ENCODE measurements around the gene LSMEM2. TPM values are rescaled to one million over a fixed set of nuclear protein-coding genes. Genes with fewer than 3 reads are reported as not detected.
A peak's percentile ranks its signal among the peaks of the same experiment; 100 is the strongest.

The LSMEM2 gene
- total and polyA plus RNA-seq, 9 of the 15 experiments (the other 6 are each of a cell fraction or from before 2014, with no cell fraction given) = not detected

DNA sequence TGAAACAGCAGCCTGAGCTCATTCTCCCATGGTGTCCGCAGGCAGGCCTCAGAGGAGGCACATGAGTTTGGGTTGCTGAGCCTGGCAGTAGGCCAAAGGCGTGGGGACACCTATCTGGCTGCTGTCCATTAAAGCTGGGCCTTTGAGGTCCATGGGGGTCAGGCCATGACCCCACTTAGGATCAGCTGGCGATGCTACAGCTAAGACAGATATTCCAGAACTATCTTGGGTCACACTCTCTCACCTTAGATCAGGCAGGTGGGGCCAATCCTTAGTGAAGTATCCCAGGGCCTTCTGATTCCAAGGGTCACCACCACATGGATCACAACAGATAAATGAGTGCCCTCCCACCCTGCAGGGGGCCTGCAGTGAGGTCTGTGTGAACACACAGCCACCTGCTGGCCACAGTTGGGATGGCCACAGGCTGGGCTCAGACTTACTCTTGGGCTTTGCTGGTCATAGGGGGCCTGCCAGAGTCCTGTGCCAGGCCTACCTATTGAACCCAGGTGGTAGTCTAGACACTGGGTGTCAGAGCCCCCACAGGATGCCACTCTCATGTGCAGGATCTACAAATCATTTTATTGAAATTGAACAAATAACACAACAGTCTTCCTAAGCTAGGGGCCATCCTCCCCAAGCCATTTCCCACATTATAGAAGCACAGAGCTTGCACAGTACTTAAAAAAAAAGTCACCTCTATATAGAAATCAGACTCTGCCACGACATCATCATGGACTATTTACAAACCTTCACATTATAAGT is 45.6 kb downstream of the LSMEM2 start (continued):
- TF ChIP-seq ATF1 (CRISPR knock-in tag; IDR thresholded peaks at IDR 0.05) (no peak), ATF1 (tag; IDR thresholded peaks at IDR 0.05) (peak; percentile 36; the same call in 1 of the 2 replicates), ZBTB7A (IDR thresholded peaks at IDR 0.05; ENCODE audit: borderline replicate concordance, control insufficient read depth, low read depth, low read length) (peak; percentile 77), KLF16 (IDR thresholded peaks at IDR 0.05) (0 out of 2 replicates have a peak, but pooled peaks have one; percentile 16), XRCC5 (IDR thresholded peaks at IDR 0.05; ENCODE audit: low read depth, low read length) (peak; percentile 58; the same call in 1 of the 2 replicates), TEAD2 (tag; IDR thresholded peaks at IDR 0.05) (no peak), DACH1 (IDR thresholded peaks at IDR 0.05; ENCODE audit: partially characterized antibody) (peak; percentile 77), RFX7 (CRISPR knock-in tag; IDR thresholded peaks at IDR 0.05) (no peak), BRD9 (IDR thresholded peaks at IDR 0.05; ENCODE audit: low read depth, partially characterized antibody) (no peak), FOXA3 (CRISPR knock-in tag; conservative IDR thresholded peaks at IDR 0.05 in 1 of 2, IDR thresholded peaks at IDR 0.05 in 1 of 2) (0 out of 4 replicates have a peak, but pooled peaks of 1 of the 2 experiments have one; percentile 30), ZNF76 (CRISPR knock-in tag; IDR thresholded peaks at IDR 0.05; ENCODE audit: borderline replicate concordance) (no peak), CBFA2T3 (IDR thresholded peaks at IDR 0.05) (peak; percentile 55), DIDO1 (tag; IDR thresholded peaks at IDR 0.05; ENCODE audit: low read depth) (no peak), ZFP36 (IDR thresholded peaks at IDR 0.05; ENCODE audit: low read depth, low read length, partially characterized antibody) (no peak)
- TF ChIP-seq, protein P1, sequence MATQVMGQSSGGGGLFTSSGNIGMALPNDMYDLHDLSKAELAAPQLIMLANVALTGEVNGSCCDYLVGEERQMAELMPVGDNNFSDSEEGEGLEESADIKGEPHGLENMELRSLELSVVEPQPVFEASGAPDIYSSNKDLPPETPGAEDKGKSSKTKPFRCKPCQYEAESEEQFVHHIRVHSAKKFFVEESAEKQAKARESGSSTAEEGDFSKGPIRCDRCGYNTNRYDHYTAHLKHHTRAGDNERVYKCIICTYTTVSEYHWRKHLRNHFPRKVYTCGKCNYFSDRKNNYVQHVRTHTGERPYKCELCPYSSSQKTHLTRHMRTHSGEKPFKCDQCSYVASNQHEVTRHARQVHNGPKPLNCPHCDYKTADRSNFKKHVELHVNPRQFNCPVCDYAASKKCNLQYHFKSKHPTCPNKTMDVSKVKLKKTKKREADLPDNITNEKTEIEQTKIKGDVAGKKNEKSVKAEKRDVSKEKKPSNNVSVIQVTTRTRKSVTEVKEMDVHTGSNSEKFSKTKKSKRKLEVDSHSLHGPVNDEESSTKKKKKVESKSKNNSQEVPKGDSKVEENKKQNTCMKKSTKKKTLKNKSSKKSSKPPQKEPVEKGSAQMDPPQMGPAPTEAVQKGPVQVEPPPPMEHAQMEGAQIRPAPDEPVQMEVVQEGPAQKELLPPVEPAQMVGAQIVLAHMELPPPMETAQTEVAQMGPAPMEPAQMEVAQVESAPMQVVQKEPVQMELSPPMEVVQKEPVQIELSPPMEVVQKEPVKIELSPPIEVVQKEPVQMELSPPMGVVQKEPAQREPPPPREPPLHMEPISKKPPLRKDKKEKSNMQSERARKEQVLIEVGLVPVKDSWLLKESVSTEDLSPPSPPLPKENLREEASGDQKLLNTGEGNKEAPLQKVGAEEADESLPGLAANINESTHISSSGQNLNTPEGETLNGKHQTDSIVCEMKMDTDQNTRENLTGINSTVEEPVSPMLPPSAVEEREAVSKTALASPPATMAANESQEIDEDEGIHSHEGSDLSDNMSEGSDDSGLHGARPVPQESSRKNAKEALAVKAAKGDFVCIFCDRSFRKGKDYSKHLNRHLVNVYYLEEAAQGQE (IDR thresholded peaks at IDR 0.05; ENCODE audit: borderline replicate concordance) = peak; percentile 75
- TF ChIP-seq, protein P1 (CRISPR knock-in tag; IDR thresholded peaks at IDR 0.05; ENCODE audit: low read depth) = no peak
- TF ChIP-seq, protein P2, sequence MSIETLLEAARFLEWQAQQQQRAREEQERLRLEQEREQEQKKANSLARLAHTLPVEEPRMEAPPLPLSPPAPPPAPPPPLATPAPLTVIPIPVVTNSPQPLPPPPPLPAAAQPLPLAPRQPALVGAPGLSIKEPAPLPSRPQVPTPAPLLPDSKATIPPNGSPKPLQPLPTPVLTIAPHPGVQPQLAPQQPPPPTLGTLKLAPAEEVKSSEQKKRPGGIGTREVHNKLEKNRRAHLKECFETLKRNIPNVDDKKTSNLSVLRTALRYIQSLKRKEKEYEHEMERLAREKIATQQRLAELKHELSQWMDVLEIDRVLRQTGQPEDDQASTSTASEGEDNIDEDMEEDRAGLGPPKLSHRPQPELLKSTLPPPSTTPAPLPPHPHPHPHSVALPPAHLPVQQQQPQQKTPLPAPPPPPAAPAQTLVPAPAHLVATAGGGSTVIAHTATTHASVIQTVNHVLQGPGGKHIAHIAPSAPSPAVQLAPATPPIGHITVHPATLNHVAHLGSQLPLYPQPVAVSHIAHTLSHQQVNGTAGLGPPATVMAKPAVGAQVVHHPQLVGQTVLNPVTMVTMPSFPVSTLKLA (conservative IDR thresholded peaks at IDR 0.05) = peak in 1 of 2 experiments; percentile 63; a peak in 3 of 4 replicates
- TF ChIP-seq, protein P3, sequence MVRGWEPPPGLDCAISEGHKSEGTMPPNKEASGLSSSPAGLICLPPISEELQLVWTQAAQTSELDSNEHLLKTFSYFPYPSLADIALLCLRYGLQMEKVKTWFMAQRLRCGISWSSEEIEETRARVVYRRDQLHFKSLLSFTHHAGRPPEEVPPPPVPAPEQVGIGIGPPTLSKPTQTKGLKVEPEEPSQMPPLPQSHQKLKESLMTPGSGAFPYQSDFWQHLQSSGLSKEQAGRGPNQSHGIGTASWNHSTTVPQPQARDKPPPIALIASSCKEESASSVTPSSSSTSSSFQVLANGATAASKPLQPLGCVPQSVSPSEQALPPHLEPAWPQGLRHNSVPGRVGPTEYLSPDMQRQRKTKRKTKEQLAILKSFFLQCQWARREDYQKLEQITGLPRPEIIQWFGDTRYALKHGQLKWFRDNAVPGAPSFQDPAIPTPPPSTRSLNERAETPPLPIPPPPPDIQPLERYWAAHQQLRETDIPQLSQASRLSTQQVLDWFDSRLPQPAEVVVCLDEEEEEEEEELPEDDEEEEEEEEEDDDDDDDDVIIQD (CRISPR knock-in tag; IDR thresholded peaks at IDR 0.05) = no peak
